Measurements from ENCODE around the gene CD79A.

The CD79A gene

DNA sequence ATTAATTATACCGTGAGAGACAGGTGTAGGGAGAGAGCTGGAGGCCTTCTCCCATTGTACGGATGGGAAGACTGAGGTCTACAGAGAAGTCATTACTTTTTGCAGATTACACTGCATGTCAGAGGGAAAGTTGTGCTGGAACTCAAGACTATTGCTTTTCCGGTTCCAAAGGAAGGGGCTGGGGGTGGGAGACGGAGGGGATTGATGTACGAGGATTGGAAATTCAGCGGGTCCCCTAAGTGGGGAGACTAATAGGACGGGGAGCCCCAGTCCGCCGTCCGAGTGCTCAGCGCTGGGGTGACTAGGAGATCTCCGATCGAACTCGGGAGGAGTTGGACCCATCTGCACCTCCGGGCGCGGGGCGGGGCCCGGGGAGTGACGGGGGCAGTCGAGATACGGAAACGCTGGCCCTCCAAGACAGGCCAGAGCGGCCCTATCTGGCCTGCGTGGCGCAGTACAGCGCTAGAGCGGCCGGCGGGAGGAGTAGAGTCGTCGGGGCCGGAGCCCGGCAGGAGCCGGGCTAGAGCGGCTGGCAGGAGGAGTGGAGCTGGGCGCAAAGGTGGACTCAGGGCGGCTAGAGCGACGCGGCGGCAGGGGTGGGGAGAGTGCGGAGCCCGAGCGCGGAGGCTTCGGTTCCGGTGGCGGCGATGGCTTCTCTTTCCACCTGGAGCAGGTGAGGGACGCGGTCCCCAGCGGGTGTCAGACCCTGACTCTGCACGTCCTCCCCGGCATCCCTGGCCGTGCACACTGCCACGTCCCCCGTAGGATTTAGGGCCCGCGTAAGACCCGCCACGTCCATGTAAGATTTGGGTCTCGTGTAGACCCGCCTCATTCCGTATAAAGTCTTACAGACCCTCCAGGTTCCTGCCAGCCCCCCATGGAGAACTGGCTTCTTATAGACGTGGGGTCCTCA is 7.0 kb downstream of the CD79A start:
- peak; percentile 83 for DNase-seq (ENCODE audit: low read depth, low spot score)

DNA sequence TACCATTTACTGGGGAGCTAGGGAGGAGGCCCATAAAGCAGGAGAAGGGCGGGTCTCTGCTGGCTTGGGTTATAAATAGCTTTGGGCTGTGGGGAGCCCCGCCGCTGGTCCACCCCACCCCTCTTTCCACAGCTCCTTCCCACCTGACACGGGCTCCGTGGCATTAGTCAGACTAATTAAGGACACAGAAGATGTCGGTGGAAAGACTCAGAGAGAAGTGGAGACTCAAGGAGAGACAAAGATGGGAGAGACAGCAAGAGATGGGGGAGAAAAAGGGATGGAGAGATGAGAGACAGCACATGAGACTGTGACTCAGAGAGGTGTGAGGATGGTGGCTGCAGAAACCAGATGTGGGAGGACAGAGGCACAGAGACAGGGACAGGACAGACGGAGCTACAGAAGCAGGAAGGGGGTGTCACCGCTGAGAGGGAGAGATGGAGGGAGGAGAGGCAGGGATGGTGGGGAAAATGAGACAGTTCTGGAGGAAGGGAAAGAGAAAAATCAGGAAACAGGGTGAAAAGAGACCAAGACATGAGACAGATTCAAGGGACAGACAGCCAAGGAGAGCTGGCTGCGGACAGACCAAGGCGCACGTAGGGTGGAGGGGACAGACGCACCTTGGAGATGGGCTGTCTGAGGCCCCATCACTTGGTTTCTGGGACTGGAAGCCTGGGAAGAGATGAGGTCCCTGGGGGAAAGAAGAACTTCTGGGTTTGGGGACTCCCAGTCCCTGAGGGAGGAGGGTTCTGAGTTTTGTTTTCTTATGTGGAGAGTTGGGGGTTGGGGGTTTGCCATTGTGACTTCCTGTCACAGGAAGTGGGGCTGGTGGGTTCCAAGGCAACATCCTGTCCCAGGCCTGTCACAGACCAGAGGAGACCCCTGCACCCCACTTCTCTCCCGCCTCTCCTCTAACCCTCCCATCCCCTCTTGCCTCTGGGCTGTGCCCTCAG is 10.0 kb downstream of the CD79A start:
- DNase-seq (ENCODE audit: low read depth, low spot score), result no peak

DNA sequence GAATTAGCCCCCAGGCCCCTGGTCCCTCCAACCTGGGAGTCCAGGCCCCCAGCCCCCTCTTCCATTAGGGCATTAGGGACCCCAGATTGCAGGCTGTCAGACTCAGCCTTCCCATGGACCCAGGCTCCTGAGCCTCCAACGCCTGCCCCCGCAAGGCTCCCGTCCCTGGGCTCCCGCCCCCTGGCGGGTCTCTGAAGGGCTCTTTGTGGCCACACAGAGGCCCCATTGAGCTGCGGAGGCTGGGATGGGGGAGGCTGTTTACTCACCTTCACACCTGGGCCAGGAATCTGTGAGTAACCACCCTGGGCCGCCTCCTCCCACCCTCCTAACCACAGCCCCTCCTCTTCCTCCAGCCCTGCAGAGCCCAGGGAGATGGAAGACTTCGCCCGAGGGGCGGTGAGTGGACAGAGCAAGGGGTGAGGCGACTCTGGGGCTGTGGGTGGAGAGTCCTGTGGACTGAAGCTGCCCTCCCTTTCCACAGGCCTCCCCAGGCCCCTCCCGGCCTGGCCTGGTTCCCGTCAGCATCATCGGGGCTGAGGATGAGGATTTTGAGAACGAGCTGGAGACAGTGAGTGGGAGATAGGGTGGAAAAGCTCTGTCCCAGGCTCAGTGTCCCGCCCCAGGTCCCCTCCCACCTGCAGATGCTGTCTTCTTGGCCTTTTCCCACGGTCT is 10.8 kb downstream of the CD79A start:
- no peak for DNase-seq (ENCODE audit: low read depth, low spot score)

GRCh38 chr19:41888926-41889325 is 11.8 kb downstream of the CD79A start:
- no peak for DNase-seq (ENCODE audit: low read depth, low spot score)

- no peak for DNase-seq (ENCODE audit: low read depth, low spot score)
Measured at GRCh38 chr19:41889896-41890295, 12.8 kb downstream of the CD79A start.

DNA sequence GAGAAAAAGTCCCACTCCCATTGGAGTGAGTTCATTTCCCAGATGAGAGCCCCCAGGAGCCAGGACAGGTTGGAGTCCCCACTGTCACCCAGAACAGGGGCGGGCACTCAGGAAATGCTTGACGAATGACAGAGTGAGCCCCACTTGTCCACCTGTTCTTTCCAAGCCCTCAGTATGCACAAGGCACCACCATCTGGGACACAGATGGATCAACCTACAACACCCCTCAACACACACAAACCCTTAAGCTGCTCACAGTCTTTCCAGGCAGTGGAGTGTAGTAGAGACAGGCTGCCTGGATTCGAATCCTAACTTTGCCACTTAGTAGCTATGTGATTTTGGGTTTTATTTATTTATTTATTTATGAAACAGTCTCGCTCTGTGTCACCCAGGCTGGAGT is 13.9 kb downstream of the CD79A start:
- DNase-seq (ENCODE audit: low read depth, low spot score), result no peak

- DNase-seq (ENCODE audit: low read depth, low spot score), result no peak
Measured at GRCh38 chr19:41892173-41892902, 15.3 kb downstream of the CD79A start.

GRCh38 chr19:41893899-41894298 is 16.8 kb downstream of the CD79A start:
- DNase-seq (ENCODE audit: low read depth, low spot score), result no peak

GRCh38 chr19:41894350-41894749 is 17.3 kb downstream of the CD79A start:
- DNase-seq (ENCODE audit: low read depth, low spot score), result no peak

- no peak for DNase-seq (ENCODE audit: low read depth, low spot score)
Measured at GRCh38 chr19:41895745-41896580, 18.9 kb downstream of the CD79A start.

GRCh38 chr19:41896581-41896942 is 19.5 kb downstream of the CD79A start:
- no peak for DNase-seq (ENCODE audit: low read depth, low spot score)

GRCh38 chr19:41897181-41897580 is 20.1 kb downstream of the CD79A start:
- DNase-seq (ENCODE audit: low read depth, low spot score), result no peak

GRCh38 chr19:41897820-41898219 is 20.7 kb downstream of the CD79A start:
- DNase-seq (ENCODE audit: low read depth, low spot score), result no peak

DNA sequence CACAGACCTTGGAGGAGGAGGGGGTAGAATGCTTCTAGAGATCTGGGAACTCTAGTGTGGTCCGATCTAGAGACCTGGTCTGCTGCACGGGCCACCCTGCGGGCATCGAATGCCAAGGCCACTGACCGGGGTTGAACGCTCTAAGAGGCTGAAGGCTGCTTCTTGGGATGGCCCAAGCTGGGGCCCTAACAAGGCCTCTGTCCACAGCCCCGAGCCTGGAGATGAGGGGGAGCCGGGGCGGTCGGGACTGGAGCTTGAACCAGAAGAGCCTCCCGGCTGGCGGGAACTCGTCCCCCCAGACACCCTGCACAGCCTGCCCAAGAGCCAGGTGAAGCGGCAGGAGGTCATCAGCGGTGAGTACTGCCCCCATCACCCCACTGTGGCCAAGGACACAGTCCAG is 21.2 kb downstream of the CD79A start:
- no peak for DNase-seq (ENCODE audit: low read depth, low spot score)

DNA sequence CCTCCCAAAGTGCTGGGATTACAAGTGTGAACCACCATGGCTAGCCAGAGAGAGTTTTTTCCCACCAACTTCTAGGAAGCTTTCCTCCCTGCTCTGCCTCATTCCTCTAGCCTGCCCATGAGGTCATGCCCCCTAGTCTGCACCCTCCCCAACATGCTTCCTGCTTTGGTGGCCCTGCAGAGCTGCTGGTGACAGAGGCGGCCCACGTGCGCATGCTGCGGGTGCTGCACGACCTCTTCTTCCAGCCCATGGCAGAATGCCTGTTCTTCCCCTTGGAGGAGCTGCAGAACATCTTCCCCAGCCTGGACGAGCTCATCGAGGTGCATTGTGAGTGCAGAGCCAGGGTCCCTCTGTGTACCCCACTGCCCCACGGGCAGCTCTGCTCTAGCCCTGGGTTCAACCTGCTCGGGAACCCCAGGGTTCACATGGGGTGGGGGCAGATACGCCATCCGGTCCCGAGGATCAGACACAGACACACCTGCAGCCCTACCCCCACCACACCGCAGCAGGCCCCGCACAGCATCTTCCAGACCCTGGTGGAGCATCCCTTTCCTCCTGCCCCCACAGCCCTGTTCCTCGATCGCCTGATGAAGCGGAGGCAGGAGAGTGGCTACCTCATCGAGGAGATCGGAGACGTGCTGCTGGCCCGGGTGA is 24.8 kb downstream of the CD79A start:
- DNase-seq (ENCODE audit: low read depth, low spot score), result no peak

DNA sequence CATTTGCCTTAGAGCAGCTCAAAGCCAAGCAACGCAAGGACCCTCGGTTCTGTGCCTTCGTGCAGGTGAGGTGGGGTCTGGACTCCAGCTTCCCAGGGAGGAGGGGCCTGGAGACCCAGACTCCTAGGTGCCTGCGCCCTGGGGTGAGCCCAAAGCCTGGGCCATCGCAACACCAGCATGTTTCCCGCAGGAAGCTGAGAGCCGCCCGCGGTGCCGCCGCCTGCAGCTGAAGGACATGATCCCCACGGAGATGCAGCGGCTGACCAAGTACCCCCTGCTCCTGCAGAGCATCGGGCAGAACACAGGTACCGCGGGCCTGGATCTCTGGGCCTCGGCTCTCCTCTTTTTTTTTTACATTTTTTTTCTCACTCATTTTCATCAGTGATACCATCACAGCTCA is 25.5 kb downstream of the CD79A start:
- no peak for DNase-seq (ENCODE audit: low read depth, low spot score)

DNA sequence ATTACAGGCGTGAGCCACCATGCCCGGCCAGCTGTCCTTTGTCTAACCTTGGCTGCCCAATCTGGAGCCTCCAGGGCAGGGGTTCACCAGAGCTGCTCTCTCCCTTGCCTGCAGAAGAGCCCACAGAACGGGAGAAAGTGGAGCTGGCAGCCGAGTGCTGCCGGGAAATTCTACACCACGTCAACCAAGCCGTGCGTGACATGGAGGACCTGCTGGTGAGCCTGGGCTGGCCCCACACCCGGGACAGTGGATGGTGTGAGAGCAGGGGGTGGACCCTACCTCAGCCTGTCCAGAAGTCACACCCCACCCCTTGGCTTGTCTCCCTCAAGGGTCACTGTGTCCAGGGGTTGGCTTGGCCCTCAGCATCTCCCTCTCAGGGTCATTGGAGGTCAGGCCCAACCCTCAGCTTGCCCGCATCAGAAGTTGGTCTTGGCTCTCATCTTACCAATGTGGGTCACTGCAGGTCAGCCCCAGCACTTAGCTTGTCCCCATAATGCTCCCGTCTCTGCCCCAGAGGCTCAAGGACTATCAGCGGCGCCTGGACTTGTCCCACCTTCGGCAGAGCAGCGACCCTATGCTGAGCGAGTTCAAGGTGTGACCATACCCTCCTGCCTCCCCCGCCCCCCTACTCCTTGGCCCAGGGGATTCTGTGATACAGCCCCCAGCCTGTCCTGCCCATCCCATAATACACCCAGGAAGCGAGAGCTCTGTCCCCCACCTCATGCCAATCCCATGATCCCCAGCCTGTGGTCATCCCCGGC is 26.3 kb downstream of the CD79A start:
- DNase-seq (ENCODE audit: low read depth, low spot score), result no peak

DNA sequence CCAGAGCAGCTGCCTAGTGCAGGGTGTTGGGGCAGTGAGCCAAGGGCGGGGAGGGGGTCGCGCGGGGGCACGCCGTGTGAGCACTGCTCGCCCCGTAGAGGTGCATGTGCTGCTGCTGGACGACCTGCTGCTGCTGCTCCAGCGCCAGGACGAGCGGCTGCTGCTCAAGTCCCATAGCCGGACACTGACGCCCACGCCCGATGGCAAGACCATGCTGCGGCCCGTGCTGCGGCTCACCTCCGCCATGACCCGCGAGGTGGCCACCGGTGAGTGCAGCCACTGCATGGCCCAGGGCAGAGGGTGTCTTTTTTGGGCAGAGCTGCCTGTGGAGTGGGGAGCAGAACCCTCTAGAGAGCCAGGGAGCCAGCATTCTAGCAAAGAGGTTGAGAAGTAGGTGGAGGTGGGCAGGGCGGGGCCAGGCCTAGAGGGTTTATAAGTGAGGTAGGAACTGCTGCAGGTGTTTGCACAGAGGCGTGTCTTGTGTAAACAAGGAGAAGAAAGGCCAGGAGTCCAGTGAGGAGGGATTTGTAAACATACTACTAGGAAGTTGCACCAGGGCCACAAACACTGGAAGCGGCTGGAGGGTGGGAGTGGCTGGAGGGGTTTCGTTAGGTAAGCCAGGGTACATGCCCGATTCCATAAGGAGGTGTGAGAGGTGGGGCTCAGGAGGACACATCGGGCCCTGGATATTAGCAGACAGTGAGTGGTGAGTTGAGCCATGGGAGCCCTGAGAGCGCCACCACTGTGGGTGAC is 27.2 kb downstream of the CD79A start:
- no peak for DNase-seq (ENCODE audit: low read depth, low spot score)

Data from smooth muscle cell of the brain vasculature (primary cell).